Endothelial cell of umbilical vein (primary cell): ENCODE measurements around the gene CDK19. TPM values are rescaled to one million over a fixed set of nuclear protein-coding genes. Genes with fewer than 3 reads are reported as not detected.

ENCODE experiments used
- BruUV-seq: library from RNA; stranded (reverse); fragments of 400-500 nt; replicated peaks from 2 replicates; lab custom pipeline; 2021; lab: Mats Ljungman, UMichigan
- CTCF ChIA-PET: fragments of 300-600, 350-600 bp; sonication (Branson Sonifier 250); formaldehyde crosslinking; loops from one replicate; lab custom pipeline; 2021; ENCODE audit warnings: antibody characterized with exemption, inconsistent platforms; lab: Charles Lee
- POLR2A ChIA-PET: fragments of 300-600, 350-600 bp; sonication (Branson Sonifier 250); formaldehyde crosslinking; loops from one replicate; lab custom pipeline; 2021; ENCODE audit warnings: antibody characterized with exemption, inconsistent platforms; lab: Charles Lee
- DNase-seq: peaks from one replicate; pipeline ENCODE4 v3.0.0-alpha.2; 2011; ENCODE audit warnings: low read depth, low spot score
- FAIRE-seq: peaks from 2 replicates; lab custom pipeline; 2011; peaks lifted over from hg19 to GRCh38; lab: Jason Lieb, UNC
- H2AFZ ChIP-seq: 2 replicates; pipeline ENCODE4 v1.6.0; 2012; ENCODE audit warnings: low read depth, low read length, control low read depth, inconsistent platforms
- H3K27ac ChIP-seq: 2 replicates; pipeline ENCODE4 v1.5.1; 2011; ENCODE audit warnings: low read depth, mild to moderate bottlenecking, control low read depth, low read length, moderate library complexity; ENCODE audit not compliant: insufficient read depth
- H3K27me3 ChIP-seq, 2 experiments: 2 replicates each; pipeline versions ENCODE4 v1.6.0 to v1.6.1; 2011; ENCODE audit warnings: low read length in 2 of 2, mixed read lengths in 1 of 2; ENCODE audit not compliant: control insufficient read depth in 2 of 2, insufficient read depth in 2 of 2
- H3K36me3 ChIP-seq, 2 experiments: 2 replicates in 1 of 2; 3 replicates in 1 of 2; pipeline ENCODE4 v1.5.1; 2011; ENCODE audit warnings: low read length in 2 of 2, mild to moderate bottlenecking in 1 of 2, moderate library complexity in 1 of 2; ENCODE audit not compliant: control insufficient read depth in 2 of 2, insufficient read depth in 2 of 2; ENCODE audit errors: extremely low read depth in 1 of 2
- H3K4me1 ChIP-seq: 3 replicates; pipeline ENCODE4 v1.5.1; 2011; ENCODE audit warnings: mild to moderate bottlenecking, low read length; ENCODE audit not compliant: control insufficient read depth, insufficient read depth; ENCODE audit errors: extremely low read depth
- H3K4me2 ChIP-seq: 2 replicates; pipeline ENCODE4 v1.6.1; 2011; ENCODE audit warnings: low read length, control low read depth, mixed read lengths; ENCODE audit not compliant: insufficient read depth
- H3K4me3 ChIP-seq, 3 experiments: fragments of 200-600 bp in 1 of 3; sonication (generic), shearing (Covaris generic) in 1 of 3; replicated peaks in 1 of 3; 2 replicates each; pipeline ENCODE4 v1.5.1; 2011 to 2016; ENCODE audit warnings: control low read depth in 3 of 3, low read length in 3 of 3, mild to moderate bottlenecking in 2 of 3, inconsistent platforms in 1 of 3, low read depth in 1 of 3, moderate library complexity in 1 of 3; ENCODE audit not compliant: insufficient read depth in 1 of 3
- H3K79me2 ChIP-seq: 2 replicates; pipeline ENCODE4 v1.6.0; 2012; ENCODE audit warnings: low read length, inconsistent platforms; ENCODE audit not compliant: control insufficient read depth, insufficient read depth
- H3K9ac ChIP-seq: replicated peaks from 2 replicates; pipeline ENCODE3; 2011; ENCODE audit warnings: low read length, control low read depth; ENCODE audit not compliant: insufficient read depth; ENCODE audit errors: extremely low read depth
- H3K9me1 ChIP-seq: replicated peaks from 3 replicates; pipeline ENCODE4 v1.6.0; 2011; ENCODE audit warnings: mild to moderate bottlenecking, low read length; ENCODE audit not compliant: control insufficient read depth, insufficient read depth; ENCODE audit errors: extremely low read depth
- H3K9me3 ChIP-seq: replicated peaks from 2 replicates; pipeline ENCODE4 v1.5.1; 2012; ENCODE audit warnings: low read length, inconsistent platforms; ENCODE audit not compliant: control insufficient read depth, insufficient read depth
- H4K20me1 ChIP-seq: replicated peaks from 2 replicates; pipeline ENCODE3; 2011; ENCODE audit warnings: mild to moderate bottlenecking, low read length; ENCODE audit not compliant: control insufficient read depth, insufficient read depth; ENCODE audit errors: extremely low read depth
- CTCF ChIP-seq, 2 donors: IDR thresholded peaks; 1 replicate in 1 of 2; 2 replicates in 1 of 2; pipeline ENCODE4 v1.5.1; 2011; ENCODE audit warnings: low read length in 2 of 2, mild to moderate bottlenecking in 2 of 2, moderate library complexity in 2 of 2, control low read depth in 1 of 2, inconsistent platforms in 1 of 2, low read depth in 1 of 2; ENCODE audit not compliant: insufficient read depth in 1 of 2; ENCODE audit errors: extremely low read depth in 1 of 2
- EZH2 ChIP-seq: IDR thresholded peaks from 2 replicates; pipeline ENCODE4 v1.6.1; 2012; ENCODE audit warnings: borderline replicate concordance, low read depth, mild to moderate bottlenecking, moderate library complexity, low read length, inconsistent platforms; ENCODE audit not compliant: severe bottlenecking
- FOS ChIP-seq: IDR thresholded peaks from 2 replicates; pipeline ENCODE4 v1.6.1; 2011; ENCODE audit warnings: mild to moderate bottlenecking, low read length, moderate library complexity, borderline replicate concordance; ENCODE audit not compliant: insufficient read depth
- GATA2 ChIP-seq: IDR thresholded peaks from 2 replicates; pipeline ENCODE4 v1.7.0; 2011; ENCODE audit warnings: low read depth, mild to moderate bottlenecking, moderate library complexity, mixed read lengths, low read length; ENCODE audit not compliant: insufficient read length, insufficient read depth
- JUN ChIP-seq: IDR thresholded peaks from 2 replicates; pipeline ENCODE4 v1.6.1; 2011; ENCODE audit warnings: borderline replicate concordance, low read depth; ENCODE audit not compliant: insufficient read length, insufficient read depth
- MAX ChIP-seq: IDR thresholded peaks from 2 replicates; pipeline ENCODE4 v1.6.1; 2011; ENCODE audit not compliant: insufficient read depth, insufficient read length
- MYC ChIP-seq: IDR thresholded peaks from one replicate; pipeline ENCODE4 v1.6.1; 2011; ENCODE audit warnings: mild to moderate bottlenecking, low read depth, low read length
- POLR2A ChIP-seq: IDR thresholded peaks from 2 replicates; pipeline ENCODE4 v1.6.1; 2012; ENCODE audit warnings: low read depth, mild to moderate bottlenecking, control low read depth, low read length
- POLR2AphosphoS5 ChIP-seq: IDR thresholded peaks from 2 replicates; pipeline ENCODE4 v1.6.1; 2012; ENCODE audit warnings: low read depth, mild to moderate bottlenecking, control low read depth, low read length, moderate library complexity; ENCODE audit not compliant: insufficient read depth
- dilution Hi-C: fragments of 300-500 bp; cut with MboI; formaldehyde crosslinking; loops from one replicate; pipeline ENCODE4 v1.15.0; 2019; ENCODE audit warnings: low sequenced_read_pairs; ENCODE audit not compliant: extremely low pct_ligation_motif_present
- intact Hi-C: fragments of 100-400 bp; cut with micrococcal nuclease; formaldehyde crosslinking; loops from one replicate; pipeline ENCODE4 v1.10.0; 2022
- polyA plus RNA-seq, 4 experiments: library from polyadenylated mRNA; depleted of rRNA in 3 of 4; stranded (reverse) in 3 of 4; unstranded in 1 of 4; fragments of >200 nt; gene quantifications; 2 replicates each; pipeline versions ENCODE4 v1.2.1 to v1.2.3, GENCODE V29; 2011 to 2012; ENCODE audit warnings: missing spikeins in 1 of 4
- total RNA-seq: library from RNA; stranded (reverse); gene quantifications from 2 replicates; pipeline ENCODE4 v1.2.3, GENCODE V29; 2021

CDK19 gene
- total and polyA plus RNA-seq, 2 donors (not counting 3 experiments of a cell fraction or from before 2014, with no cell fraction given), result 4.6 to 12.1 TPM

GRCh38 chr6:110622912-110623578, 192.2 kb downstream of the CDK19 start:
- Histone ChIP-seq H4K20me1 (no peaks in the 10 kb centered on the region), H3K4me2 (no peak overlapping the region), H3K4me3 (no peak overlapping the region), H3K36me3 (no peaks in the 10 kb centered on the region), H3K9ac (no peak overlapping the region), H3K27me3 (no peaks in the 10 kb centered on the region), H3K79me2 (no peaks in the 10 kb centered on the region), H3K27ac (no peak overlapping the region), H3K9me3 (no peaks in the 10 kb centered on the region), H3K9me1 (no peaks in the 10 kb centered on the region), H3K4me1 (peaks cover 2% of the 10 kb centered on the region), H2AFZ (no peak overlapping the region)
- FAIRE-seq, result no peak
- no TSS peak for BruUV-seq
- intact Hi-C loops (no loop called here), dilution Hi-C loops (no loop called here)
- CTCF ChIA-PET, result no interaction called here
- POLR2A ChIA-PET, result no interaction called here
- TF ChIP-seq FOS (no peak), MAX (no peak), EZH2 (no peak), POLR2AphosphoS5 (no peak), GATA2 (no peak), CTCF (IDR thresholded peaks at IDR 0.05; ENCODE audit: extremely low read depth in 1 of 2, insufficient read depth in 1 of 2, low read depth in 1 of 2, low read length in 2 of 2) (no peak), POLR2A (no peak), MYC (no peak), JUN (no peak)
- DNase-seq, result no peak
